ENCODE measurements around the gene SLC39A8.

SLC39A8 gene

GRCh38 chr4:102339018-102339417, 6.3 kb downstream of the SLC39A8 start:
- H3K4me1 ChIP-seq (ENCODE audit: control insufficient read depth in 1 of 2, insufficient read depth in 1 of 2, low read depth in 1 of 2, low read length in 1 of 2): peaks cover 6 to 11% of the 10 kb centered on the region in 2 experiments
- no peaks in the 10 kb centered on the region for H3K9me3 ChIP-seq
- TF ChIP-seq, protein P1, sequence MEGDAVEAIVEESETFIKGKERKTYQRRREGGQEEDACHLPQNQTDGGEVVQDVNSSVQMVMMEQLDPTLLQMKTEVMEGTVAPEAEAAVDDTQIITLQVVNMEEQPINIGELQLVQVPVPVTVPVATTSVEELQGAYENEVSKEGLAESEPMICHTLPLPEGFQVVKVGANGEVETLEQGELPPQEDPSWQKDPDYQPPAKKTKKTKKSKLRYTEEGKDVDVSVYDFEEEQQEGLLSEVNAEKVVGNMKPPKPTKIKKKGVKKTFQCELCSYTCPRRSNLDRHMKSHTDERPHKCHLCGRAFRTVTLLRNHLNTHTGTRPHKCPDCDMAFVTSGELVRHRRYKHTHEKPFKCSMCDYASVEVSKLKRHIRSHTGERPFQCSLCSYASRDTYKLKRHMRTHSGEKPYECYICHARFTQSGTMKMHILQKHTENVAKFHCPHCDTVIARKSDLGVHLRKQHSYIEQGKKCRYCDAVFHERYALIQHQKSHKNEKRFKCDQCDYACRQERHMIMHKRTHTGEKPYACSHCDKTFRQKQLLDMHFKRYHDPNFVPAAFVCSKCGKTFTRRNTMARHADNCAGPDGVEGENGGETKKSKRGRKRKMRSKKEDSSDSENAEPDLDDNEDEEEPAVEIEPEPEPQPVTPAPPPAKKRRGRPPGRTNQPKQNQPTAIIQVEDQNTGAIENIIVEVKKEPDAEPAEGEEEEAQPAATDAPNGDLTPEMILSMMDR (IDR thresholded peaks at IDR 0.05): no peak
- H3K27ac ChIP-seq: no peak overlapping the region
- no peaks in the 10 kb centered on the region for H3K27me3 ChIP-seq
- H3K4me3 ChIP-seq (ENCODE audit: low read depth in 1 of 2, low read length in 1 of 2): no peak overlapping the region
- no peaks in the 10 kb centered on the region for H3K36me3 ChIP-seq

GRCh38 chr4:102338405-102338804, 6.9 kb downstream of the SLC39A8 start:
- no peak overlapping the region for H3K4me3 ChIP-seq (ENCODE audit: low read depth in 1 of 2, low read length in 1 of 2)
- H3K36me3 ChIP-seq: no peaks in the 10 kb centered on the region
- H3K27ac ChIP-seq: no peak overlapping the region
- H3K27me3 ChIP-seq: no peaks in the 10 kb centered on the region
- TF ChIP-seq, protein P1 (IDR thresholded peaks at IDR 0.05): no peak
- no peaks in the 10 kb centered on the region for H3K9me3 ChIP-seq
- peaks cover 0 to 5% of the 10 kb centered on the region in 2 experiments for H3K4me1 ChIP-seq (ENCODE audit: control insufficient read depth in 1 of 2, insufficient read depth in 1 of 2, low read depth in 1 of 2, low read length in 1 of 2)

DNA sequence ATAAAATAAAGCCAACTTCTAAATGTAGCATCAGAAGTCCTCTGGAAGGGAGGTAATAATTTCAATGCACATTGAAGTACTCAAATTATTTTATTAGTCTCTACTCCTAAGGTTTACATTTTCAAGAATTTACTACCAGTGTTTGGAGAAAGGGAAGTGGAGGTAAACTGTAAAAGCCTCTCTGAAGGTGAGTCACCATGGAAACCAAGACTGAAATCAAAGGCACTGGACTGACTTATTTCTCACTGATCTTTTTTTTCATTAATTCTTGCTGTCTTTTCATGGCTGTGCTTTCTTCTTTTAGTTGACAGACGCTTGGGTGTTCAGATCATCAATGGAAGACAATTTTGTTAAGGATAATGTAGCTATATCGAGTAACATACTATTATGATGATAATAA, 9.7 kb downstream of the SLC39A8 start:
- Histone ChIP-seq H3K27ac (no peak overlapping the region), H3K27me3 (no peaks in the 10 kb centered on the region), H3K4me3 (ENCODE audit: low read depth in 1 of 2, low read length in 1 of 2) (no peak overlapping the region), H3K36me3 (no peaks in the 10 kb centered on the region), H3K4me1 (ENCODE audit: control insufficient read depth in 1 of 2, insufficient read depth in 1 of 2, low read depth in 1 of 2, low read length in 1 of 2) (no peaks in the 10 kb centered on the region), H3K9me3 (no peaks in the 10 kb centered on the region)
- TF ChIP-seq, protein P1 (IDR thresholded peaks at IDR 0.05): no peak

DNA sequence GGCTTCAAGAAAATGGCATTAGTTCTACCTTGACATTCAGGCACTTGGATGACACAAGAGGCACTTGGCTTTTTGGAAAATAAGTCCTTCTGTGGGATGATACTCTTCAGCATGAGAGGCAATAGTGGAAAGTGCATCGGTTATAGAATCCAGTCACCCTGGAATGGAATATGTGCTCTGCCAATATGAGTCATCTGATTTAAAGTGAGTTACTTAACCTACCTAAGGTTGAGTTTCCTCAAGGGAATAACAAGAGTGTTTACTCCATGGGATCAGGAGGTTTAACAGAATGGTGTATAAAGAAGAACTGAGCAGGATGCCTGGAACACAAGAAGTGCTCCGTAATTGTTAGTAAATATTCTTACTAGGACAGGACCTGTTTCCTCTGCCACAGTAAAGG, 10.7 kb downstream of the SLC39A8 start:
- Histone ChIP-seq H3K9me3 (no peaks in the 10 kb centered on the region), H3K27me3 (no peaks in the 10 kb centered on the region), H3K4me1 (ENCODE audit: control insufficient read depth in 1 of 2, insufficient read depth in 1 of 2, low read depth in 1 of 2, low read length in 1 of 2) (no peaks in the 10 kb centered on the region), H3K27ac (no peak overlapping the region), H3K4me3 (ENCODE audit: low read depth in 1 of 2, low read length in 1 of 2) (no peak overlapping the region), H3K36me3 (no peaks in the 10 kb centered on the region)
- TF ChIP-seq, protein P1 (IDR thresholded peaks at IDR 0.05): no peak

GRCh38 chr4:102333787-102334186, 11.5 kb downstream of the SLC39A8 start:
- H3K4me3 ChIP-seq (ENCODE audit: low read depth in 1 of 2, low read length in 1 of 2): no peak overlapping the region
- no peaks in the 10 kb centered on the region for H3K36me3 ChIP-seq
- TF ChIP-seq, protein P1 (IDR thresholded peaks at IDR 0.05): no peak
- H3K27me3 ChIP-seq: no peaks in the 10 kb centered on the region
- no peaks in the 10 kb centered on the region for H3K4me1 ChIP-seq (ENCODE audit: control insufficient read depth in 1 of 2, insufficient read depth in 1 of 2, low read depth in 1 of 2, low read length in 1 of 2)
- H3K27ac ChIP-seq: no peak overlapping the region
- no peaks in the 10 kb centered on the region for H3K9me3 ChIP-seq

DNA sequence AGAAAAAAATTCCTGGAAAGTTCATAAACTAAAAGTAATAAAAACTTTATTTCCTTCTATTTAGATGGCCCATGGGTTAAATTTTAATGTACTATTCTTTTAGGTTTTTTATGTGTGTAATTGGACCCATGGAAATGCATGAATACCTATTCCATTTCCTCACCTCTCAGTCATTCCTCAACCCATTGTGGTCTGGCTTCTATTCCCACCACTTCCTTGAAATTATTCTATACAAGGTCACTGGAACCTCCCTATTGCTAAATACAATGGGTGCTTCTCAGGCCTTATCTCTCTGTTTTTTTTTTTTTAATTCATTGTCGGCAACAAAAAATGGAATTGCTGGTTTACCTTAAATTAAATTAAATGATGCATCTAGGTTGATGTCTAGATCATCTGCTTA, 17.2 kb downstream of the SLC39A8 start:
- TF ChIP-seq, protein P1 (IDR thresholded peaks at IDR 0.05): no peak
- Histone ChIP-seq H3K27me3 (no peaks in the 10 kb centered on the region), H3K4me3 (ENCODE audit: low read depth in 1 of 2, low read length in 1 of 2) (no peak overlapping the region), H3K27ac (no peak overlapping the region), H3K4me1 (ENCODE audit: control insufficient read depth in 1 of 2, insufficient read depth in 1 of 2, low read depth in 1 of 2, low read length in 1 of 2) (no peaks in the 10 kb centered on the region), H3K9me3 (no peaks in the 10 kb centered on the region), H3K36me3 (no peaks in the 10 kb centered on the region)

Measured in neutrophil (primary cell).